HepG2 (cell line): ENCODE measurements around the gene SNAI1. TPM values are rescaled to one million over a fixed set of nuclear protein-coding genes. Genes with fewer than 3 reads are reported as not detected.

Source experiments
- CAMTA2 ChIP-seq: sonication (generic); formaldehyde crosslinking; IDR thresholded peaks from 2 replicates; pipeline ENCODE4 v1.4.0; 2020; ENCODE audit warnings: mild to moderate bottlenecking, missing genetic modification reagents, borderline replicate concordance
- FLYWCH1 ChIP-seq: sonication (generic); formaldehyde crosslinking; IDR thresholded peaks from 2 replicates; pipeline ENCODE4 v1.8.1; 2023; ENCODE audit warnings: mild to moderate bottlenecking, missing genetic modification reagents
- FOSL2 ChIP-seq: sonication (generic); formaldehyde crosslinking; IDR thresholded peaks from 2 replicates; pipeline ENCODE4 v1.4.0; 2020; ENCODE audit warnings: missing genetic modification reagents
- HDAC2 ChIP-seq: sonication (generic); formaldehyde crosslinking; IDR thresholded peaks from 2 replicates; pipeline ENCODE4 v1.4.0; 2020; ENCODE audit warnings: missing genetic modification reagents
- LCORL ChIP-seq, 2 experiments: fragments of 450-650 bp in 1 of 2; sonication (generic) in 1 of 2; formaldehyde crosslinking in 1 of 2; IDR thresholded peaks; 2 replicates each; pipeline versions ENCODE4 v1.5.0 to v1.6.1; 2017 to 2020; ENCODE audit warnings: antibody characterized with exemption in 1 of 2, missing genetic modification reagents in 1 of 2
- MATR3 ChIP-seq: sonication (generic); formaldehyde crosslinking; IDR thresholded peaks from 2 replicates; pipeline ENCODE4 v1.4.0; 2020; ENCODE audit warnings: missing genetic modification reagents
- MNT ChIP-seq: fragments of 450-650 bp; IDR thresholded peaks from 2 replicates; pipeline ENCODE4 v1.6.1; 2016
- MTA1 ChIP-seq: sonication (generic); formaldehyde crosslinking; IDR thresholded peaks from 2 replicates; pipeline ENCODE4 v1.4.0; 2020; ENCODE audit warnings: missing genetic modification reagents, mild to moderate bottlenecking, borderline replicate concordance
- NAIF1 ChIP-seq: sonication (generic); formaldehyde crosslinking; IDR thresholded peaks from 2 replicates; pipeline ENCODE4 v1.5.0; 2020; ENCODE audit warnings: mild to moderate bottlenecking, missing genetic modification reagents, borderline replicate concordance
- NFE2L2 ChIP-seq: fragments of 150-350 bp; IDR thresholded peaks from 2 replicates; pipeline ENCODE4 v1.6.1; 2014; ENCODE audit warnings: low read length
- PBX3 ChIP-seq: sonication (generic); formaldehyde crosslinking; IDR thresholded peaks from 2 replicates; pipeline ENCODE4 v1.8.1; 2023; ENCODE audit warnings: missing genetic modification reagents, inconsistent platforms, borderline replicate concordance
- PRPF4 ChIP-seq: fragments of 200-400 bp; formaldehyde crosslinking; IDR thresholded peaks from 2 replicates; pipeline ENCODE4 v1.6.1; 2016; ENCODE audit warnings: low read length, low read depth; ENCODE audit not compliant: poor library complexity, severe bottlenecking
- SIX4 ChIP-seq: sonication (generic); formaldehyde crosslinking; IDR thresholded peaks from 2 replicates; pipeline ENCODE4 v1.4.0; 2020; ENCODE audit warnings: missing genetic modification reagents
- SYNCRIP ChIP-seq: fragments of 200-400 bp; formaldehyde crosslinking; IDR thresholded peaks from 2 replicates; pipeline ENCODE4 v1.6.1; 2018; ENCODE audit warnings: mild to moderate bottlenecking, low read depth, low read length; ENCODE audit not compliant: insufficient read depth
- TP53 ChIP-seq: sonication (generic); formaldehyde crosslinking; conservative IDR thresholded peaks from 2 replicates; pipeline ENCODE4 v1.4.0; 2020; ENCODE audit warnings: missing genetic modification reagents
- ZFP1 ChIP-seq: IDR thresholded peaks from 2 replicates; pipeline ENCODE4 v1.6.1; 2016
- ZNF20 ChIP-seq: sonication (generic); formaldehyde crosslinking; IDR thresholded peaks from 2 replicates; pipeline ENCODE4 v1.4.0; 2020; ENCODE audit warnings: mild to moderate bottlenecking, moderate library complexity, missing genetic modification reagents
- ZNF253 ChIP-seq: sonication (generic); formaldehyde crosslinking; IDR thresholded peaks from 2 replicates; pipeline ENCODE4 v1.8.0; 2022; ENCODE audit warnings: mild to moderate bottlenecking, missing genetic modification reagents, borderline replicate concordance
- ZNF432 ChIP-seq: sonication (generic); formaldehyde crosslinking; IDR thresholded peaks from 2 replicates; pipeline ENCODE4 v1.5.0; 2020; ENCODE audit warnings: missing genetic modification reagents, mild to moderate bottlenecking, borderline replicate concordance
- ZNF468 ChIP-seq: sonication (generic); formaldehyde crosslinking; IDR thresholded peaks from 2 replicates; pipeline ENCODE4 v1.8.0; 2022; ENCODE audit warnings: mild to moderate bottlenecking, moderate library complexity, missing genetic modification reagents
- ZNF570 ChIP-seq: sonication (generic); formaldehyde crosslinking; IDR thresholded peaks from 2 replicates; pipeline ENCODE4 v1.4.0; 2020; ENCODE audit warnings: mild to moderate bottlenecking, missing genetic modification reagents, borderline replicate concordance
- ZNF598 ChIP-seq: sonication (generic); formaldehyde crosslinking; IDR thresholded peaks from 2 replicates; pipeline ENCODE4 v1.5.1; 2020; ENCODE audit warnings: mild to moderate bottlenecking, missing genetic modification reagents, borderline replicate concordance
- ZNF616 ChIP-seq: sonication (generic); formaldehyde crosslinking; IDR thresholded peaks from 2 replicates; pipeline ENCODE4 v1.5.0; 2020; ENCODE audit warnings: low read depth, mild to moderate bottlenecking, missing genetic modification reagents
- ZNF766 ChIP-seq: sonication (generic); formaldehyde crosslinking; IDR thresholded peaks from 2 replicates; pipeline ENCODE4 v1.5.0; 2020; ENCODE audit warnings: missing genetic modification reagents, borderline replicate concordance
- ZNF780A ChIP-seq: sonication (generic); formaldehyde crosslinking; IDR thresholded peaks from 2 replicates; pipeline ENCODE4 v1.8.0; 2022; ENCODE audit warnings: mild to moderate bottlenecking, missing genetic modification reagents, moderate library complexity
- polyA plus RNA-seq, 8 experiments: library from polyadenylated mRNA; depleted of rRNA in 3 of 8; stranded (reverse) in 7 of 8; unstranded in 1 of 8; fragments of >200 nt; fragmentation: Illumina TruSeq in 4 of 8; extraction: Trizol in 4 of 8; gene quantifications; 2 replicates each; pipeline versions ENCODE4 v1.2.1 to v1.2.3, GENCODE V29; 2011 to 2016; ENCODE audit warnings: low read depth in 4 of 8, missing spikeins in 1 of 8, mixed read lengths in 1 of 8; ENCODE audit not compliant: insufficient read depth in 1 of 8
- total RNA-seq, 5 experiments: library from RNA; depleted of rRNA; stranded (reverse); fragments of >200 nt; fragmentation: Illumina TruSeq; extraction: Trizol; gene quantifications; 2 replicates each; pipeline ENCODE4 v1.2.3, GENCODE V29; 2016; ENCODE audit warnings: low read depth in 1 of 5
- TF ChIP-seq, protein P1 (sequence below): sonication (generic); formaldehyde crosslinking; IDR thresholded peaks from 2 replicates; pipeline ENCODE4 v1.4.0; 2020; ENCODE audit warnings: missing genetic modification reagents

SNAI1 gene
- total and polyA plus RNA-seq, 2 of the 13 experiments (the other 11 are each of a cell fraction or from before 2014, with no cell fraction given), result 1.3 to 1.4 TPM

GRCh38 chr20:49982346-49983122, at the start of gene SNAI1 (continued):
- TF ChIP-seq TP53 (CRISPR knock-in tag) (peak; percentile 64; the same call in 1 of the 2 replicates), PBX3 (CRISPR knock-in tag) (peak; percentile 88), CAMTA2 (CRISPR knock-in tag) (no peak; the same call in 1 of the 2 replicates), ZNF598 (CRISPR knock-in tag) (no peak; the same call in 1 of the 2 replicates), ZNF570 (CRISPR knock-in tag) (peak; percentile 74; the same call in 1 of the 2 replicates), NFE2L2 (no peak), MATR3 (CRISPR knock-in tag) (0 out of 2 replicates have a peak, but pooled peaks have one; percentile 36), PRPF4 (no peak), MTA1 (CRISPR knock-in tag) (peak; percentile 81; the same call in 1 of the 2 replicates), LCORL (IDR thresholded peaks at IDR 0.05) (no peak), LCORL (CRISPR knock-in tag; IDR thresholded peaks at IDR 0.05) (no peak), ZNF616 (CRISPR knock-in tag) (peak; percentile 98), ZNF780A (peak; percentile 66; the same call in 1 of the 2 replicates), ZFP1 (CRISPR knock-in tag) (peak; percentile 63; the same call in 1 of the 2 replicates), SYNCRIP (no peak), HDAC2 (peak; percentile 83), NAIF1 (CRISPR knock-in tag) (peak; percentile 89), ZNF432 (CRISPR knock-in tag) (no peak), ZNF766 (CRISPR knock-in tag) (peak; percentile 99), ZNF20 (no peak; the same call in 1 of the 2 replicates), ZNF468 (CRISPR knock-in tag) (peak; percentile 96), FOSL2 (CRISPR knock-in tag) (peak; percentile 45), FLYWCH1 (CRISPR knock-in tag) (peak; percentile 98), MNT (peak; percentile 40; the same call in 1 of the 2 replicates), SIX4 (CRISPR knock-in tag) (peak; percentile 68), ZNF253 (CRISPR knock-in tag) (peak; percentile 99)
- TF ChIP-seq, protein P1, sequence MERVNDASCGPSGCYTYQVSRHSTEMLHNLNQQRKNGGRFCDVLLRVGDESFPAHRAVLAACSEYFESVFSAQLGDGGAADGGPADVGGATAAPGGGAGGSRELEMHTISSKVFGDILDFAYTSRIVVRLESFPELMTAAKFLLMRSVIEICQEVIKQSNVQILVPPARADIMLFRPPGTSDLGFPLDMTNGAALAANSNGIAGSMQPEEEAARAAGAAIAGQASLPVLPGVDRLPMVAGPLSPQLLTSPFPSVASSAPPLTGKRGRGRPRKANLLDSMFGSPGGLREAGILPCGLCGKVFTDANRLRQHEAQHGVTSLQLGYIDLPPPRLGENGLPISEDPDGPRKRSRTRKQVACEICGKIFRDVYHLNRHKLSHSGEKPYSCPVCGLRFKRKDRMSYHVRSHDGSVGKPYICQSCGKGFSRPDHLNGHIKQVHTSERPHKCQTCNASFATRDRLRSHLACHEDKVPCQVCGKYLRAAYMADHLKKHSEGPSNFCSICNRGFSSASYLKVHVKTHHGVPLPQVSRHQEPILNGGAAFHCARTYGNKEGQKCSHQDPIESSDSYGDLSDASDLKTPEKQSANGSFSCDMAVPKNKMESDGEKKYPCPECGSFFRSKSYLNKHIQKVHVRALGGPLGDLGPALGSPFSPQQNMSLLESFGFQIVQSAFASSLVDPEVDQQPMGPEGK, result peak; percentile 99
